Keratinocyte (primary cell): ENCODE results near the gene CTNNA2.

Experiments
- CTCF ChIP-seq, 3 experiments: IDR thresholded peaks in 1 of 3; conservative IDR thresholded peaks in 1 of 3; optimal IDR thresholded peaks in 1 of 3; 2 replicates in 2 of 3; 3 replicates in 1 of 3; pipeline versions ENCODE3 to v1.5.1; 2011; ENCODE audit warnings: low read length in 3 of 3, mild to moderate bottlenecking in 3 of 3, moderate library complexity in 2 of 3, control low read depth in 1 of 3, inconsistent platforms in 1 of 3; ENCODE audit not compliant: insufficient read depth in 2 of 3; ENCODE audit errors: extremely low read depth in 1 of 3
- EZH2 ChIP-seq: IDR thresholded peaks from one replicate; pipeline ENCODE4 v1.6.1; 2012; ENCODE audit warnings: inconsistent platforms, mild to moderate bottlenecking, low read length, moderate library complexity

- TF ChIP-seq CTCF (optimal IDR thresholded peaks at IDR 0.05 in 1 of 3, IDR thresholded peaks at IDR 0.05 in 1 of 3, conservative IDR thresholded peaks at IDR 0.05 in 1 of 3; ENCODE audit: extremely low read depth in 1 of 3, insufficient read depth in 2 of 3, low read length in 3 of 3): no peak
- TF ChIP-seq EZH2: no peak
These were observed 613.8 kb downstream of the CTNNA2 start for GRCh38 chr2:80126596-80127189.
